ENCODE data around the gene ATP6V0B. TPM values are rescaled to one million over a fixed set of nuclear protein-coding genes. Genes with fewer than 3 reads are reported as not detected.
A peak's percentile ranks its signal among the peaks of the same experiment; 100 is the strongest.

Gene ATP6V0B
- total and polyA plus RNA-seq, 11 donors, result 71.4 to 235 (median 93.2) TPM

- H3K4me1 ChIP-seq, result peaks cover 6 to 70% (median 54%) of the 10 kb centered on the region in 12 donors
- intact Hi-C loops (cut with DNase I), result loop anchor here in 4 of 10 donors (1.0 to 5.0 kb wide), 4 partner anchors 11 to 241 kb away; partner anchors contain the start of genes ATP6V0B (in 2 of the 4) and ST3GAL3 (in 1 of the 4)
- no peak for ATAC-seq
- H3K9me3 ChIP-seq, result no peaks in the 10 kb centered on the region
- no peak for TF ChIP-seq POLR2A (IDR thresholded peaks at IDR 0.05)
- no peak for TF ChIP-seq CTCF (IDR thresholded peaks at IDR 0.05)
- peak overlapping the region in 11 of 12 donors; percentile 89 to 99 (median 97) for H3K27ac ChIP-seq
- DNase-seq, result peak in 1 of 5 donors; percentile 28
- no peaks in the 10 kb centered on the region for H3K27me3 ChIP-seq
- WGBS, 4 donors, result 21 to 32% (median 27%) methylated on average over 3 of the region's 3 CpGs
- peaks cover 0 to 28% (median 9%) of the 10 kb centered on the region in 9 donors for H3K36me3 ChIP-seq
- H3K4me3 ChIP-seq, result peak overlapping the region in 11 of 12 donors; percentile 48 to 83 (median 73)
Measured at GRCh38 chr1:43947874-43948437, 26.8 kb upstream of the ATP6V0B start.

- Histone ChIP-seq H3K4me3 (no peak overlapping the region), H3K27ac (peak overlapping the region in 6 of 12 donors; percentile 0 to 97 (median 68)), H3K4me1 (peaks cover 6 to 86% (median 57%) of the 10 kb centered on the region in 12 donors), H3K36me3 (peaks cover 0 to 28% (median 9%) of the 10 kb centered on the region in 9 donors), H3K27me3 (no peaks in the 10 kb centered on the region), H3K9me3 (no peaks in the 10 kb centered on the region)
- DNase-seq (peak in 3 of 5 donors; percentile 58 to 84 (median 78)), ATAC-seq (peak; percentile 13 to 33 (median 23))
- intact Hi-C loops (cut with DNase I), result loop anchor here in 2 of 10 donors (2.0 to 5.0 kb wide), 2 partner anchors 19 to 242 kb away; partner anchors contain the start of gene ST3GAL3 (in 1 of the 2)
- WGBS, 4 donors, result 38 to 59% (median 52%) methylated on average over 5 to 13 of the region's 13 CpGs
- TF ChIP-seq POLR2A (IDR thresholded peaks at IDR 0.05) (no peak), CTCF (IDR thresholded peaks at IDR 0.05) (no peak)
Measured at GRCh38 chr1:43949678-43950077, 25.1 kb upstream of the ATP6V0B start.

DNA sequence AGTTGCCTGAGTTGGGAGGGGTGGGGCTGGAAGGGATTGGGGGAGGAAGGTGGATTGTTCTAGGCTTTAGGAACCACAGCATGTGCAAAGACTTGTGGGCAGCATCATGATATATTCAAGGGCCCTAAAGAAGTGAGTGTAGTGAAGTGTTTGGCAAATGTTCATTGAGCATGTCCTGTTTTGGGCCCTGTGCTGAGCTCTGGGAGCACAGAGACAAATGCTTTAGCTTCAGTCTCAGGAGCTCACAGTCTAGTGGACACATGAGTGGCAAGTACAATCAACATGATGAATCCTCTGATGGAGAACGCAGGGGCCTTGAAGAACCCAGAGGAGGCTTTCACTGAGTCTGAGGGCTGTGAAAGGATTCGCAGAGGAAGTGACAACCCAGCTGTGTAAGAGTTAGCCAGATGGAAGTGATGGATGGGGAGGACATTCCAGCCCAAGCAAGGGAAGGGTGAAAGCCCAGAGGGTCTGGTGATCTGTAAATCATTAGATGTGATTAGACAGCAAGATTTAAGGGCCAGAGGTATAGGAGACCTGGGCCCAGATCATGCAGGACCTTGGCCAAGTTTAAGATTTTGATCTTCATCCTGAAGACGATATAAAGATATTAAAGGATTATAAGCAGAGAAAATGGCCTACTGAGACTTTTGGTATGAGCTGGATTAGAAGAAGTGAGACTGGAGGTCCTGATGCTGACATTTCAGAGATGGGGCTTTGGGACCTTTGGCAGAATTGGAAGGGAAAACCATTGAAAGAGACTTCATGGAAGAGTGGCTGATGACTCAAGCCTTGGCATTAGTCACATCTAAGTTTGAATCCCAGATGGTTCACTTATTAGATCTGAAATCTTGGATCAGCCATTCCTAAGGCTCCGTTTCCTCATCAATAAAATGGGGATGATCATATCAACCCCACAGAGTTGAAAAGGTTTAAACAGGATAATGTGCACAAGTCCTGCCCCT, 23.5 kb upstream of the ATP6V0B start:
- H3K4me1 ChIP-seq, result peaks cover 6 to 74% (median 43%) of the 10 kb centered on the region in 12 donors
- no peak overlapping the region for H3K4me3 ChIP-seq
- ATAC-seq (no peak), DNase-seq (no peak)
- 87 to 95% (median 93%) methylated on average over 4 of the region's 4 CpGs for WGBS, 4 donors
- H3K9me3 ChIP-seq, result no peaks in the 10 kb centered on the region
- intact Hi-C loops (cut with DNase I), result no loop called here
- H3K27ac ChIP-seq, result no peak overlapping the region
- peaks cover 0 to 39% (median 13%) of the 10 kb centered on the region in 9 donors for H3K36me3 ChIP-seq
- TF ChIP-seq POLR2A (IDR thresholded peaks at IDR 0.05) (no peak), CTCF (IDR thresholded peaks at IDR 0.05) (no peak)
- no peaks in the 10 kb centered on the region for H3K27me3 ChIP-seq

All from heart left ventricle (tissue), 16 donors.